HepG2 (cell line): ENCODE measurements around the gene RBCK1. TPM values are rescaled to one million over a fixed set of nuclear protein-coding genes. Genes with fewer than 3 reads are reported as not detected.
A peak's percentile ranks its signal among the peaks of the same experiment; 100 is the strongest.

Experiments used
- AGO2 ChIP-seq: fragments of 200-400 bp; formaldehyde crosslinking; optimal IDR thresholded peaks from 2 replicates; pipeline ENCODE3; 2017; ENCODE audit warnings: mild to moderate bottlenecking, low read depth, low read length, moderate library complexity
- ARID5B ChIP-seq: IDR thresholded peaks from 2 replicates; pipeline ENCODE4 v1.4.0; 2020; ENCODE audit warnings: mild to moderate bottlenecking, missing genetic modification reagents
- CENPX ChIP-seq: sonication (generic); formaldehyde crosslinking; IDR thresholded peaks from 2 replicates; pipeline ENCODE4 v1.9.0; 2021; ENCODE audit warnings: mild to moderate bottlenecking, missing genetic modification reagents, moderate library complexity
- EP300 ChIP-seq, 3 experiments: sonication (generic) in 1 of 3; formaldehyde crosslinking in 1 of 3; IDR thresholded peaks; 2 replicates each; pipeline versions ENCODE4 v1.5.1 to v1.6.1; 2011 to 2020; ENCODE audit warnings: low read depth in 2 of 3, low read length in 2 of 3, borderline replicate concordance in 1 of 3, improper control_type of control experiment in 1 of 3, mild to moderate bottlenecking in 1 of 3, missing genetic modification reagents in 1 of 3, moderate library complexity in 1 of 3
- ERF ChIP-seq: IDR thresholded peaks from 2 replicates; pipeline ENCODE4 v1.6.1; 2018; ENCODE audit warnings: missing biosample characterization, missing genetic modification reagents
- HNF1A ChIP-seq, 2 experiments: sonication (generic) in 1 of 2; formaldehyde crosslinking in 1 of 2; IDR thresholded peaks; 2 replicates each; pipeline versions ENCODE4 v1.4.0 to v1.6.1; 2016 to 2020; ENCODE audit warnings: borderline replicate concordance in 1 of 2, low read depth in 1 of 2, mild to moderate bottlenecking in 1 of 2, missing genetic modification reagents in 1 of 2
- HOXD1 ChIP-seq: sonication (generic); formaldehyde crosslinking; IDR thresholded peaks from 2 replicates; pipeline ENCODE4 v1.5.0; 2020; ENCODE audit warnings: missing genetic modification reagents
- ISL2 ChIP-seq: sonication (generic); formaldehyde crosslinking; IDR thresholded peaks from 2 replicates; pipeline ENCODE4 v1.5.0; 2020; ENCODE audit warnings: missing genetic modification reagents
- KDM4B ChIP-seq: sonication (generic); formaldehyde crosslinking; IDR thresholded peaks from 2 replicates; pipeline ENCODE4 v1.4.0; 2020; ENCODE audit warnings: missing genetic modification reagents
- MIER3 ChIP-seq: IDR thresholded peaks from 2 replicates; pipeline ENCODE4 v1.6.1; 2016; ENCODE audit warnings: missing compliant biosample characterization, borderline replicate concordance
- RXRB ChIP-seq: IDR thresholded peaks from 2 replicates; pipeline ENCODE4 v1.6.1; 2016; ENCODE audit warnings: borderline replicate concordance, missing genetic modification reagents, missing compliant biosample characterization
- SNAPC2 ChIP-seq: sonication (generic); formaldehyde crosslinking; IDR thresholded peaks from 2 replicates; pipeline ENCODE4 v1.8.1; 2022; ENCODE audit warnings: mild to moderate bottlenecking, missing genetic modification reagents
- SRF ChIP-seq: IDR thresholded peaks from 2 replicates; pipeline ENCODE4 v1.6.1; 2011; ENCODE audit warnings: mild to moderate bottlenecking, low read depth, low read length, moderate library complexity
- STAT5B ChIP-seq: sonication (generic); formaldehyde crosslinking; IDR thresholded peaks from 2 replicates; pipeline ENCODE4 v1.4.0; 2020; ENCODE audit warnings: missing genetic modification reagents
- THRA ChIP-seq: sonication (generic); formaldehyde crosslinking; IDR thresholded peaks from 2 replicates; pipeline ENCODE4 v1.4.0; 2020; ENCODE audit warnings: missing genetic modification reagents, borderline replicate concordance
- TOE1 ChIP-seq: sonication (generic); formaldehyde crosslinking; IDR thresholded peaks from 2 replicates; pipeline ENCODE4 v1.4.0; 2020; ENCODE audit warnings: mild to moderate bottlenecking, missing genetic modification reagents
- TSC22D2 ChIP-seq: sonication (generic); formaldehyde crosslinking; IDR thresholded peaks from 2 replicates; pipeline ENCODE4 v1.5.1; 2020; ENCODE audit warnings: missing genetic modification reagents, mild to moderate bottlenecking, borderline replicate concordance
- ZBTB25 ChIP-seq: IDR thresholded peaks from 2 replicates; pipeline ENCODE4 v1.6.1; 2018; ENCODE audit warnings: missing genetic modification reagents
- polyA plus RNA-seq, 8 experiments: library from polyadenylated mRNA; depleted of rRNA in 3 of 8; stranded (reverse) in 7 of 8; unstranded in 1 of 8; fragments of >200 nt; fragmentation: Illumina TruSeq in 4 of 8; extraction: Trizol in 4 of 8; gene quantifications; 2 replicates each; pipeline versions ENCODE4 v1.2.1 to v1.2.3, GENCODE V29; 2011 to 2016; ENCODE audit warnings: low read depth in 4 of 8, missing spikeins in 1 of 8, mixed read lengths in 1 of 8; ENCODE audit not compliant: insufficient read depth in 1 of 8
- total RNA-seq, 5 experiments: library from RNA; depleted of rRNA; stranded (reverse); fragments of >200 nt; fragmentation: Illumina TruSeq; extraction: Trizol; gene quantifications; 2 replicates each; pipeline ENCODE4 v1.2.3, GENCODE V29; 2016; ENCODE audit warnings: low read depth in 1 of 5

The RBCK1 gene
- total and polyA plus RNA-seq, 2 of the 13 experiments (the other 11 are each of a cell fraction or from before 2014, with no cell fraction given): 149 to 215 TPM

GRCh38 chr20:478949-479429 is 70.9 kb downstream of the RBCK1 start (continued):
- TF ChIP-seq STAT5B (CRISPR knock-in tag) (0 out of 2 replicates have a peak, but pooled peaks have one; percentile 22), SRF (peak; percentile 47; the same call in 1 of the 2 replicates), ISL2 (CRISPR knock-in tag) (no peak), HNF1A (IDR thresholded peaks at IDR 0.05; ENCODE audit: low read depth) (no peak), HNF1A (CRISPR knock-in tag; IDR thresholded peaks at IDR 0.05; ENCODE audit: borderline replicate concordance) (no peak), ERF (CRISPR knock-in tag) (0 out of 2 replicates have a peak, but pooled peaks have one; percentile 49), RXRB (CRISPR knock-in tag) (peak; percentile 49; the same call in 1 of the 2 replicates), THRA (CRISPR knock-in tag) (peak; percentile 38; the same call in 1 of the 2 replicates), MIER3 (CRISPR knock-in tag) (peak; percentile 55; the same call in 1 of the 2 replicates), SNAPC2 (CRISPR knock-in tag) (0 out of 2 replicates have a peak, but pooled peaks have one; percentile 26), CENPX (no peak), KDM4B (CRISPR knock-in tag) (no peak), ARID5B (CRISPR knock-in tag) (peak; percentile 42; the same call in 1 of the 2 replicates), AGO2 (peak; percentile 20), TSC22D2 (CRISPR knock-in tag) (peak; percentile 44; the same call in 1 of the 2 replicates), ZBTB25 (CRISPR knock-in tag) (peak; percentile 31; the same call in 1 of the 2 replicates), HOXD1 (no peak), TOE1 (CRISPR knock-in tag) (peak; percentile 74; the same call in 1 of the 2 replicates), EP300 (IDR thresholded peaks at IDR 0.05; ENCODE audit: low read depth in 2 of 2, low read length in 2 of 2) (0 out of 4 replicates have a peak, but pooled peaks of 1 of the 2 experiments have one; percentile 25), EP300 (CRISPR knock-in tag; IDR thresholded peaks at IDR 0.05; ENCODE audit: borderline replicate concordance) (no peak)
